LoVo (cell line): ENCODE results near the gene TTC28.
A peak's percentile ranks its signal among the peaks of the same experiment; 100 is the strongest.
"Not testable (repeated sequence)": the region's sequence is repeated elsewhere in the genome, so short reads cannot be mapped to it uniquely, and the experiment has no call there.

Experiments
- DNase-seq: peaks from one replicate; pipeline ENCODE4 v3.0.0-alpha.2; 2016; ENCODE audit warnings: low spot score

Gene TTC28

GRCh38 chr22:28102151-28102812 is 577.4 kb downstream of the TTC28 start:
- DNase-seq, result no peak

GRCh38 chr22:28097627-28098026 is 582.0 kb downstream of the TTC28 start:
- DNase-seq, result no peak

GRCh38 chr22:28096161-28096560 is 583.5 kb downstream of the TTC28 start:
- no peak for DNase-seq

DNA sequence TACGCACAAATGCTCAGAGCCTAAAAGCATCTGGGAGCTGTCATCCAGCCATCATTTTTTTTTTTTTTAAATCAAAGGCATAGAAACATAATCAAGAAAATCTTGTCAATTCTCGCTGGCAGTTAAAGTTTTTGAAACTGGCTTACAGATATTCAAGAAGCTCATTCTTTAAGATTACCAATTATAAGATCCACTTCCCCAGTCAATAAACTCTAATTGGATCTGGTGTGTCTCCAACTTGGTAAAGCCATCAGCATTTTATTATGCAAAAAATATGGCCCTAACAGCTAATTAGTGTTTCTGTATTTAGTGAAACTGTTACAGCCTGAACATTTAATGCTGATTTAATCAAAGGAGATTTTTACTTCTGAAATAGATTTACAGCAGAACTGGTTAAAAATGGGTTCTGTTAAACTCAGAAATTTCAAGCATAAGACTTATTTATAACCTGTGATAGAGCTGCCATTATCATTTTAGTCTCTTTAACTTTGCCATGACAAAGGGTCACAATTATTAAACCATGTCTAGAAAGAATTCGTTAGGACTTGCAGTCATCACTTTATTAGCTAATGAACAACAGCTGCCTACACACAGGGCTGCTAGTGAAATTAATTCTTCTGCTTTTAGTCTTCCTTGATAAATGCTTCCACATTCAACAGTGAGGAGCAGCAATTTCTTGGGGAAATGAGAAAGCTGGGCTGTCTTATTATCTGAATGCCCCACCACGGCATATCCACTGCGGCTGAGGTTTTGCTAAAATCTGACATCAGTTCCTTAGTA is 584.1 kb downstream of the TTC28 start:
- DNase-seq, result no peak

DNA sequence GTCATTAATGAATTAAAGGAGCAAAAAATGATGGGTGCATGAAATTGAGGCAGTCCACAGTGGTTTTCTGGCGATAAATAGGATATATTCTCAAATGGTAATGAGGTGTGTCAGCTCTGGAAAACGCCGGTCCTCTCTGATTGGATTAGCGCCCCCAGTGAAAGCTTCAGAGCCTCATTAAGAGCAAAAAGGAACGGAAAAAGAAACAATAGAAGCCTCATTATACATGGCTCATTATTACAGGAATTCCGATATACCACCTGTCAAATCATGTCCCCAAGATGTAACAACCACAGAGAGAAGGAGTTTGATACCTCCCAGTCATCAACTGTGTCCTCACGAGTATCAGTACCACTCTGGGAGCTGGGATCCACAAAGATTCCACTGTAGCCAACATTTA is 584.9 kb downstream of the TTC28 start:
- no peak for DNase-seq

GRCh38 chr22:28093711-28094110 is 585.9 kb downstream of the TTC28 start:
- no peak for DNase-seq

GRCh38 chr22:28091486-28091885 is 588.2 kb downstream of the TTC28 start:
- no peak for DNase-seq

DNA sequence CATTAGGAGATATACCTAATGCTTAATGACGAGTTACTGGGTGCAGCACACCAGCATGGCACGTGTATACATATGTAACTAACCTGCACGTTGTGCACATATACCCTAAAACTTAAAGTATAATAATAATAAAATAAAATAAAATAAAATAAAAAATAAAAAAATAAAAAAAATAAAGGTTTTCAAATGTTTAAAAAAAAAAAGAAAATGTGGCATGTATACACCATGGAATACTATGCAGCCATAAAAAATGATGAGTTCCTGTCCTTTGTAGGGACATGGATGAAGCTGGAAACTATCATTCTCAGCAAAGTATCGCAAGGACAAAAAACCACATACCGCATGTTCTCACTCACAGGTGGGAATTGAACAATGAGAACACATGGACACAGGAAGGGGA is 590.1 kb downstream of the TTC28 start:
- not testable (repeated sequence) for DNase-seq

DNA sequence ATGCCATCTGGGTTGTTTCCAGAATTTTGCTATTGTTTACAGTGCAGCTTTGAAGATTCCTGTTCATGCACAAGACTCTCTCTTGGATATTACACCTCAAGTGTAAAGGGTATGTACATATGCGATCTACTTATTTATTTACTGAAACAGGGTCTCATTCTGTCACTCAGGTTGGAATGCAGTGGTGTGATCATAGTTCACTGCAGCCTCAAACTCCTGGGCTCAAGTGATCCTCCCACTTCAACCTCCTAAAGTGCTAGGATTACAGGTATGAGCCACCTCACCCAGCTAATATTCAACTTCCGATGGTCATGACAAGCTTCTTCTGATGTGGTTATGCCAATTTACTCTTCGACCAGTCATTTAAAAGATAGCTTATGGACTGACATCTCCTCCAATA is 602.5 kb downstream of the TTC28 start:
- no peak for DNase-seq

- DNase-seq, result no peak
Measured at GRCh38 chr22:28075358-28075981, 604.2 kb downstream of the TTC28 start.

DNA sequence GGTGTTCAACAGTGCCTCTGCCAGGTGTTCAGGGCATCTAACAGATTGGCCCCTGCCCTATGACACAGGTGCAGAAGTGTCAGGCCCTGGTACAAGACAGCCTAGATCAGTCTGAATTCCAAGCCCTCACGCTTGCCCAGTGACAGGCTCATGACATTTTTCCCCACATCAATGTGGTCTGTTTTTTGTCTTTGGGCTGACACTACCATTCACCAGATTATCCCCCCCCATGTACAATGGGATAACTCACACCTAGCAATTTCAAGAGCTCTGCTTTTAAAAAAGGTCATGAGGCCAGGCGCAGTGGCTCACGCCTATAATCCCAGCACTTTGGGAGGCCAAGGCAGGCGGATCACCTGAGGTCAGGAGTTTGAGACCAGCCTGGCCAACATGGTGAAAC is 605.1 kb downstream of the TTC28 start:
- no peak for DNase-seq

DNA sequence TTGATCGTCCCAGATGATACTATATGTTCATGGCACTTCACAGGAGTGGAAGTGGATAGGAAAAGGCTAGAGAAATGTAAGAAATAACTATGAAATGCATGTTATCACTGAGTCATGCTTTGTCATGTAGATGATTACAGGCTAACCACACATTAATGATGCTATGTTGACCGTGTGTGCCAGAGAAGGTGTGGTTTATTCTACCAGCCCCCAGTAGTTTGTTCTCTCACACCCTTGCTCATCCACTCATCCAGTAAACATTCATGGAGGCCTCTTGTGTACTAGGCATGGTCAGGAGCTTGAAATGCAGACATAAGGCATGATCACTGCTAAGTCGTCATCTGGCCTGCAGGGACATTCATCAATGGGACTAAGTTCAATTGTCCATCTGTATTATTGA is 607.6 kb downstream of the TTC28 start:
- no peak for DNase-seq

DNA sequence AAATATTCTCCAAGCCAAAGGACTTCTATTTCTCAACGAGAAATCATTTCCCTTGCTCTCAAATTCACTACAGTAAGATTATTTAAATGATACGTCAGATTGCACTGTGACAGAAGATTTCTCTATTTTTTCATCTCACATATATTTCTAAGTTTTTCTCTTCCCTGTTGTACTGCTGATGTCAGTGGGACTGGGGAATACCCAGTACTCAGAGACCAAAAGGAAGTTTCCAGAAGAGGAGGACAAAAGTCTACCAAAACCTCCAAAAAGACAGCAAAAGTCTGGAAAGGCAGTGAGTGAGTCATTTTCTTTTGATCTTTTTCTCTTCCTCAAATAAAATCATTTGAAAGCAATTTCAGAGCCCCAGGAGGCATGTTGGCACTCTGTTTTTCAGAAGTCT is 610.8 kb downstream of the TTC28 start:
- no peak for DNase-seq

DNA sequence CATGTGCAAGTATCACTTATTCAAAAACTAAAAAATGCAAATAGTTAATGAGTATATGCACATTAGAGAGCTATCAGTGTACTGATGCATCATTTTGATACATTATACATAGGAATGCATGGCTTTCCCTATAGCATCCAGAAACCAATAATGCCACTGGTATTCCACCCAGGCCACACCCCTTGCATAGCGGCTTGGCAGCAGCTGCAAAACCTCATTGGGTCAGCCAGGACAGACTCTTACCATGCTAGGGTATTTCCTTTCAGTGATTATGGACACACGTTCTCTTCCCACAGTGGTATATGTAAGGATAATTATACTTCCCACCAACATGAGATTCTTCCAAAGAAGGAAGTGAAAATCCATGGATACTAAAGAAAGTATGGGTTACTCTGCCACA is 614.7 kb downstream of the TTC28 start:
- DNase-seq, result no peak

DNA sequence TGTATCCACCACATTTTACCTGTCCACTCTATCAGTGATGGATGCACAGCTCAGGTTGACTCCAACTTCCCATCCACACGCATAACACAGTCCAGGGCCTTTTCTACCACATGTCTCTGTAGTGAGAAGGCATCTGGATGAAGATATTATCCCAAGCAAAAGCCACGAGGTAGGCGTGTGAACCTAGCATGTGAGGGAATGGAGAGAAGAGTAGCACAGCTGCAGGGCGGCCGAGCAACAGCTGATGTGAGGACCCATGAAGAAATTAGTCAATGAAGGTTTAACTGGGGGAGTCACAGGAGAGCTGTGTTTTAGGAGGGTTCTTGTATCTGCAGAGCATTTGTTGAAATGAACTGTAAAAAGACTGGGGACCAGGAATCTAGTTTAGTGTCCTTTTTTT is 616.0 kb downstream of the TTC28 start:
- no peak for DNase-seq

DNA sequence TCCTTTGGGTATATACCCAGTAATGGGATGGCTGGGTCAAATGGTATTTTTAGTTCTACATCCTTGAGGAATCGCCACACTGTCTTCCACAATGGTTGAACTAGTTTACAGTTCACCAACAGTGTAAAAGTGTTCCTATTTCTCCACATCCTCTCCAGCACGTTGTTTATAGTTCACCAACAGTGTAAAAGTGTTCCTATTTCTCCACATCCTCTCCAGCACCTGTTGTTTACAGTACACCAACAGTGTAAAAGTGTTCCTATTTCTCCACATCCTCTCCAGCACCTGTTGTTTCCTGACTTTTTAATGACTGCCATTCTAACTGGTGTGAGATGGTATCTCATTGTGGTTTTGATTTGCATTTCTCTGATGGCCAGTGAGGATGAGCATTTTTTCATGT is 619.0 kb downstream of the TTC28 start:
- not testable (repeated sequence) for DNase-seq

DNA sequence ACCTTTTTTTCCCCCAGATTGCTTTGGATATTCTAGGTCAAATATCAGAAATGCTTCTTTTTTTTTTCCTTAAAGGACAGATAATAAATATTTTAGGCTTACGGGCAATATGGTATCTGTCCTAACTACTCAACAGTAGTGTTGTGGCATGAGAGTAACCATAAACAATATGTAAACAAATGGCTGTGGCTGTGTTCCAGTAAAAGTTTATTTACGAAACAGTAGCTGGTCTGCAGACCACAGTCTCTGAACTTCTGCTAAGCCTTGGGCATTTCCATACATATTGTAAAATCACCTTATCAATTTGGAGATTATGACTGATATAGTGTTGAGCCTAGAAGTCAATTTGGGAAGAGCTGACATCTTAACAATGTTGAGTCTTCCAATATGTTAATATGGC is 621.6 kb downstream of the TTC28 start:
- no peak for DNase-seq

DNA sequence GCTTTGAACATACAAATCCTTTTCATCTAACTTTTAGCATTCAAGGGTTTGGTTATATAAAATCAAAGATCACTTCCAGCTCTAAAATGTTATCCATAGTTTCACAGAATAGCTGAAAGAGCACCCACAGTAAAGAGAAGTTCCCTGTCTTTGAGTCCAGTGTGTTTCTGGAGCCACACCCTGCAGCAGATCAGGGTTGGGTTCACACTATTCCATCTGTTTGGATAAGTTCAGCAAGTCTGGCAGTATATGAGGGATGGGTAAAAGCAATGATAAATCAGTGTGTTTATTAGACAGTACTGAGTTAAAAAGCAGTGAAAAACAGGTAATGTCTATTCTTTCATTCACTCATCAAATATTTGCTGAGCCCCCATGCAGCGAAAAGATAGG is 624.8 kb downstream of the TTC28 start:
- no peak for DNase-seq

DNA sequence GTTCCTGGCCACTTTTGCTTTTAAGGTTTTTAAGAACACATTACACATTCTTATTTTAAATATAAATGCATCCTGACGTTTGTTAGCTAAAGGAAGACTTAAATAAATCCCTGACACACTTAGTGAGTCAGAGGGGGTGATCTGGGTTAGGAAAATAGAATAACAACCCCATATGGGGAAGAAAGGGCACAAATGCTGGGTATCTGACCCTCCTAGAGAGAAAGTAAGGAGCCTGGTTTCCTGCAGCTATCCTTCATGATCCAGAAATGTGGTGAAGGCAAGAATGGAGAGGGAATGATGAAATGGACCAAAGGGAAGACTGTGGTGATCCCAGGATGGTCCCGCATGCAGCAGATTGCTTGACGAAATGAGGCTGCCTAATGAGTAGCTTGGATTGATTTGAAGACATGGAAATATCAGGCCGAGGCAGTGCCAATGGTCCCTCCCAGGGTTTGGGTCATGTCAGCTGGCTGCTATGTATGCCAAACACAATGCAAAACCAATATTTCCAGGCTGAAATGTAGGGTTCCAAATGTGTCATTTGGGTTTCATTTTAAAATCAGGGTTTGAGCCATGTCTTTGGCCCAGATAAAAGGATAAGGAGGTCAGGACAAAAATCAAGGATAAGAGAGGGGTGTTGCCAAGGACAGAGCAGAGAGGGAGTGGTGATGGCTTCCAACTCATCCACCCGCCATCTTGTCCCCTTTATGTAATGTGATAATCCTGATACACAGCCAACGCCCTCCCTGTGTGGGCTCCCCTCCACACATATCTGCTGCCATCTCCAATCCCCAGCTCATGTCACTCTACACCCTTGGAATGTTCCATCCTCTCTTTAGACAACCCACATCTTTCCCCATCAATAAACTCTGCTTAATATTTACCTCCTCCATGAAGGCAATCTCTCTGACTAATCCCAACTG is 625.5 kb downstream of the TTC28 start:
- DNase-seq, result no peak

GRCh38 chr22:28052825-28053269 is 626.8 kb downstream of the TTC28 start:
- no peak for DNase-seq

- DNase-seq, result peak; percentile 47
Measured at GRCh38 chr22:28051787-28052356, 627.8 kb downstream of the TTC28 start.
